Measurements from ENCODE around the gene MTERF1. TPM values are rescaled to one million over a fixed set of nuclear protein-coding genes. Genes with fewer than 3 reads are reported as not detected.

MTERF1 gene
- total and polyA plus RNA-seq, 2 of the 13 experiments (the other 11 are each of a cell fraction or from before 2014, with no cell fraction given) = 5.5 to 19.3 TPM

- TF ChIP-seq ZBTB14 (CRISPR knock-in tag; IDR thresholded peaks at IDR 0.05) = no peak
- TF ChIP-seq TP53 (CRISPR knock-in tag; conservative IDR thresholded peaks at IDR 0.05) = no peak
- TF ChIP-seq ZNF574 (CRISPR knock-in tag; IDR thresholded peaks at IDR 0.05) = no peak
- no peak for TF ChIP-seq GATAD1 (CRISPR knock-in tag; IDR thresholded peaks at IDR 0.05)
- TF ChIP-seq USF2 (IDR thresholded peaks at IDR 0.05; ENCODE audit: low read depth, low read length) = no peak
- TF ChIP-seq USF2 (CRISPR knock-in tag; IDR thresholded peaks at IDR 0.05; ENCODE audit: borderline replicate concordance) = no peak
- no peak for TF ChIP-seq TGIF2 (CRISPR knock-in tag; IDR thresholded peaks at IDR 0.05)
- TF ChIP-seq ZMAT3 (CRISPR knock-in tag; conservative IDR thresholded peaks at IDR 0.05) = no peak
- TF ChIP-seq FOXK2 (IDR thresholded peaks at IDR 0.05) = no peak
Observed at GRCh38 chr7:91872928-91873327, 7.6 kb downstream of the MTERF1 start (continued).
